Dermis microvascular lymphatic vessel endothelial cell (primary cell): ENCODE measurements around the gene APPBP2. TPM values are rescaled to one million over a fixed set of nuclear protein-coding genes. Genes with fewer than 3 reads are reported as not detected.
"Not testable (repeated sequence)": the region's sequence is repeated elsewhere in the genome, so short reads cannot be mapped to it uniquely, and the experiment has no call there.

ENCODE experiments used
- DNase-seq, 2 donors: peaks; one replicate each; pipeline versions ENCODE4 v3.0.0 to v3.0.0-alpha.2; 2010; ENCODE audit warnings: low read depth in 2 of 2
- total RNA-seq: library from RNA; depleted of rRNA; stranded (reverse); fragments of >200 nt; gene quantifications from 2 replicates; pipeline ENCODE4 v1.2.1, GENCODE V29; 2014

Gene APPBP2
- total RNA-seq, 1 donor from 2014 or later: 29.7 TPM

GRCh38 chr17:60496041-60496440, 30.0 kb downstream of the APPBP2 start:
- DNase-seq: no peak

DNA sequence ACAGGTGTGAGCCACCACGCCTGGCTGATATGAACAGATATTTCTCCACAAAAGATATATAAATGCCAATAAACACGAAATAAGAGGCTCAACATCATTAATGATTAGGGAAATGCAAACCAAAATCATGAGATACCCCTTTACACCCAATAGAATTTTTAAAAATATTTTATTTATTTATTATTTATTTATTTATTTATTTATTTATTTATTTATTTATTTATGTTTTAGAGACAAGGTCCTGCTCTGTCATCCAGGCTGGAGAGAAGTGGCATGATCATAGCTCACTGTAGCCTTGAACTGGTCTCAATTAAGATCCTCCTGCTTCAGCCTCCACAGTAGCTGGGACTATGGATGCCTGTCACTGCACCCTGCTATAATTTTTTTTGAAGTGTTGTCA, 30.8 kb downstream of the APPBP2 start:
- no peak for DNase-seq

GRCh38 chr17:60493847-60494321, 32.2 kb downstream of the APPBP2 start:
- no peak for DNase-seq

- no peak for DNase-seq
Measured at GRCh38 chr17:60491771-60492170, 34.3 kb downstream of the APPBP2 start.

DNA sequence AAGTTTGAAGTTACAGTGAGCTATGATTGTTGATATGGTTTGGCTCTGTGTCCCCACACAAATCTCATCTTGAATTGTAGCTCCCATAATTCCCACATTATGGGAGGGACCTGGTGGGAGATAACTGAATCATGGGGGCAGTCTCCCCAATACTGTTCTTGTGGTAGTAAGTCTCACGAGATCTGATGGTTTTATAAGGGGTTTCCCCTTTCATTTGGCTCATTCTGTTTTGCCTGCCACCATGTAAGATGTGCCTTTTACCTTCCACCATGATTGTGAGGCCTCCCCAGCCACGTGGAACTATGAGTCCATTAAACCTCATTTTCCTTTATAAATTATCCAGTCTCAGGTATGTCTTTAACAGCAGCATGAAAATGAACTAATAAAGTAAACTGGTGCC, 35.4 kb downstream of the APPBP2 start:
- DNase-seq: not testable (repeated sequence)

- no peak for DNase-seq
Measured at GRCh38 chr17:60481604-60482003, 44.4 kb downstream of the APPBP2 start.

DNA sequence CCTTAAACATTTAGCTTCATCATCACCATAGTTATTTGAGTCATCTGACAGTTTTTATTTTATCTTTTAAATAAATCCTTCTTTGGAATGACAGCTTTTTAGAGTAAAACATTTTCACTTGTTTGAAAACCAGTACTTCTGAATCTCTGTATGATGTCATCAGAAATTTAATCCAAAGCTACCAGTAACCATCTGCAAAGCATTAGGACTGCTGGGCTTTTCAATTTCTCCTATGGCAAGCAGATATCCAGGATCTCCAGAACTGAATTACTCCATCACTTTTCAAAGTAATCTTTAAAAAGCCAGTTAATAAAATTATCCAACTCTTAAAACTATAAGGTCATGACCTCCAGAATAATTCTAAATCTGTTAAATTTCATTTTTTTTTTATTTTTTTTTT, 52.3 kb downstream of the APPBP2 start:
- DNase-seq: no peak

GRCh38 chr17:60472449-60472848, 53.6 kb downstream of the APPBP2 start:
- no peak for DNase-seq

DNA sequence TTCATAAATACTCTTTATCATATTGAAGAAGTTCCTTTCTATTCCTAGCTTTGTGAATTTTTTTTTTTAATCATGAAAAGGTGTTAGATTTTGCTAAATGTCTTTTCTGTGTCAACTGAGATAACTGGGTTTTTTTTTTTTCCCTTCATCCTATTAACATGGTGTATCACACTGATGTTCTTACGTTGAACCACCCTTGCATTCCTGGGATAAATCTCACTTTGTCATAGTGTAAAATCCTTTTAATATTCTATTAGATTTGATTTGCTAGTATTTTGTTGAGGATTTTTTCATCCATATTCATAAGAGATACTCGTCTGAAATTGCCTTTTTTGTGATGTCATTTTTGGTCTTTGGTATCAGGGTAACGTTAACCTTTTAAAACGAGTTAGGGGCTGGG, 54.6 kb downstream of the APPBP2 start:
- DNase-seq: no peak

DNA sequence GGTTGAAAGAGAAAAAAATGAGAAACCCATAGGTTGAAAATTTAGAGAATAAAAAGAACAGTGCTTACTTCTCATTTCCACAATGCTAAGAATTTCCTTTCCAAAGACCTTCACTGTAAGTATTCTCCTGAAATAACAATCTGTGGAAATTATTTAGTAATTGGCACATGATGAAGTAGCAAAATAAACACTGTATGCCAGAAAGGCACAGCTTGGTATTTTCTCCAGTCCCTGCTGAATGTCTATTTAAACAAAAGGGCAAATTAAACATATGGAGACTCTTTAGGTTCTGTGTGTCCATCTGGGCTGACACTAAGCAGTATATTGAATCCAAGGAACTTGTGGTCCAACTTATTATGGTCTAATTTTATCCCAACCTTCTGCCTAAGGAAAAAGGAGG, 57.7 kb downstream of the APPBP2 start:
- peak; percentile 53 to 84 for DNase-seq

GRCh38 chr17:60464343-60464742, 61.7 kb downstream of the APPBP2 start:
- DNase-seq: no peak

DNA sequence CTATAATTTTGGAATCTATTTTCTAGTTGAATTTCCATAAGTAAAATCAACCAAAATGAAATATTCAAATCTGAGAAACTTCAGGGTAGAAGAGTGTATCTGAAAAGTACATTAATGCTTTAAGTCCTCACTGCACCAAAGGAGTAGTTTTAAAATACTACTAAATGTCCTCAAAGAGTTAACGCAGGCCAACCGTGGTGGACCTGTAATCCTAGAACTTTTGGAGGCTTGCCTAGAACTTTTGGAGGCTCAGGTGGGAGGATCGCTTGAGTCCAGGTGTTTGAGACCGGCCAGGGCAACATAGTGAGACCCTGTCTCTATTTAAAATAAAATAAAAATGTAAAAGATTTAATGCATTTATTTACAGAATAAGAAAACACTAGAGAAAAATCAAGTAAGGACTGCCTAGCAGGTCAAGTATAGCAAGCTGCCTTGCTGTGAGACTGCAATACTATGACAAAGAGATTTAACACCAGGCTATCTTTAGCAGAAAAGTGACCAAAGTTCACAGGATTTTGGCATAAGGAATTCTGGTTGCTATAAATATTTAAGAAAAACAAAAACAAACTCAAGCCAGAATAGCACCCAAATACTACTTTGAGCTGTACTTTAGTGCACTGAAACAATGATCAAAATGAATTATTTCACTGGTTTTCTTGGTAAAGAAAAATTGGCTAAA, 62.7 kb downstream of the APPBP2 start:
- DNase-seq: peak in 1 of 2 donors; percentile 12

- DNase-seq: no peak
Measured at GRCh38 chr17:60461584-60461983, 64.5 kb downstream of the APPBP2 start.

GRCh38 chr17:60457148-60457547, 68.9 kb downstream of the APPBP2 start:
- no peak for DNase-seq

DNA sequence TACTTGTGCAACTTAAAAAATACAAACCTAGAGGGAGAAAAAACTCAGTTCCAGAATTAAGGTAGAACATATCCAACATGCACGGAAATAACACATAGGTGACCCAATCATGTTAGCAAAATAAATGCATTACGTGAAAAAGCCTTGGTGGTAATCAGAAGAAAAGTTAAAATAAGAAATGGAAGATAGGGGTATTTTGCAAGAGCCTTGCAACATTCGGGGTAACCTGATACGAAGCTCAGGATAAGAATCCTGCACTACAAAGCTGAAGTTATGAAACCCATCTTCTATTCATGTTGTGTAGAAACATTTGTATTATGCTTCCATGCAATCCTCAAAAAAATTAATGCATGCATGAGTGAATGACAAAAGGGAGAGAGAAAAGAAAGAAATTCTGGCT, 70.7 kb downstream of the APPBP2 start:
- DNase-seq: no peak

GRCh38 chr17:60451965-60452364, 74.1 kb downstream of the APPBP2 start:
- no peak for DNase-seq

DNA sequence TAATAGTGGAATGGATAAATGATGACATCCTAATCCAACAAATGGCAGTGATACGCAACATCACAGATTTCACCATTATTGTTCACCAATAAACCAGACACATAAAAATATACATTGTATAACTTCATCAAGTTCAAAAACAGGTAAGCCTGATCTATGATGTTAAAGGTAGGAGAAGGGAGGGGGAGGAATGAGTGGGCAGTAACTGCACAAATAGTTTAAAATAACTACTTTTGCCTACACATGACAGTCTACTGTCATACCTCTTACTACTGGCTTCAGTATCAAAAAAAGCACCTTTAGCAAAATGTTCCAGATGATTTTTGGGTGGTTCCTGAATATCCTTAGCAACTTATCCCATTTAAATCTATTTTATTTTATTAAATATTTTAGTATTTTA, 75.0 kb downstream of the APPBP2 start:
- no peak for DNase-seq

GRCh38 chr17:60447375-60447774, 78.7 kb downstream of the APPBP2 start:
- no peak for DNase-seq

- no peak for DNase-seq
Measured at GRCh38 chr17:60445144-60445543, 80.9 kb downstream of the APPBP2 start.

GRCh38 chr17:60443713-60444112, 82.3 kb downstream of the APPBP2 start:
- DNase-seq: no peak

DNA sequence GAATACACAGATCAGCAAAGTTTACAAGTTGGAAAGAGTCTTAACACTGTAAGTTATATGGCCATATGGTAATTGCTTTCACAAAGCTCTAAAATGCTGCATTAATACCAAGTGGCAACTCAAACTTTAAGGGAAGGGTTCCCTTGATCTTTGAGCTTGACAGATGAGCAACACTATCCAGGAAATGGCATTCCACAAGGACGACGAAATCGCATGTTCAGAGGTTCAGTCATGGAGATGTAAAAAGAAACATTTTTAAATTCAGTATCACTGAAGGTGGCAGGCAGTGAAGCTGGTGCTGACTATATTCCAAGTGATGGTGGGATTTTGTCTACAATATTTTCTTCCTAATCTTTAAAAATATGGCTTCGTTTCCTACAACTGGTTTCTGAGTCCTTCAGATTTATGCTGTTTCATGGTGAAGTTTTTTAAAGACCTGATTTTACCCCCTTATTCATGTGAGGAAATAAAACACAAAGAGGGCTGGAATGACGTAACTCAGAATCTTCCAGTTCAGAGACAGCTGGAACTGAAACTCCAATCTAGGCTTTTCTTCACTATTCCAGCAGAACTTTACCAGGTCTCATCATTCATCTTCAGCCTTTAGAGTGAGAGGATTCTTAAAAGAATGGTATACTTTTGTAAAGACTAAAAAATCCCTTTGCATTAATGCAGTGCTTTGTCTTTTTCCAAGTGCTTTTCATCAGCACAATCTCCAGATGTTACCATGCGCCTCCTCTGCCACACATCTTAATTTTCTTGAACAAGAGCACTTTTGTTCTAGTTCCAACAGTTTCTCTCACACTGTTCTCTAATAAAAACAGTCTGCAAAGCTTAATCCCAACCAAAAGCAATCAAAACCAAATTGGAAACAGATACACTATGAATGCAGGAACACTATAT, 83.5 kb downstream of the APPBP2 start:
- no peak for DNase-seq

DNA sequence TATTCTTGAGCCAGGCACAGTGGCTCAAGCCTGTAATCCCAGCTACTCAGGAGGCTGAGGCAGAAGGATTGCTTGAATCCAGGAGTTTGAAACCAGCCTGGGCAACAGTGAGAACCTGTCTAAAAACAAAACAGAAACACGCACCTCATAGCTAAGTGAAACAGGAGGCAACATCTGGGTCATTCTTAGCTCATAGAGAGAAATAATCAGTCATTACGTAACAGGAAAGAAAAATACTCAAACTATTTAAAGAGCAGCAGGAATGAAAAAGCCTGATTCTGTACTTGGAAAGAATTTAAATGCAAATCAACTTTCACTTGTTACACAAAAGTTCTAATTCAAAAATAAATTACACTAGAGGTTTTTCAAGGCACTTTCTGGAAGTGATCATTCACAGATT, 86.5 kb downstream of the APPBP2 start:
- peak; percentile 18 to 40 for DNase-seq

DNA sequence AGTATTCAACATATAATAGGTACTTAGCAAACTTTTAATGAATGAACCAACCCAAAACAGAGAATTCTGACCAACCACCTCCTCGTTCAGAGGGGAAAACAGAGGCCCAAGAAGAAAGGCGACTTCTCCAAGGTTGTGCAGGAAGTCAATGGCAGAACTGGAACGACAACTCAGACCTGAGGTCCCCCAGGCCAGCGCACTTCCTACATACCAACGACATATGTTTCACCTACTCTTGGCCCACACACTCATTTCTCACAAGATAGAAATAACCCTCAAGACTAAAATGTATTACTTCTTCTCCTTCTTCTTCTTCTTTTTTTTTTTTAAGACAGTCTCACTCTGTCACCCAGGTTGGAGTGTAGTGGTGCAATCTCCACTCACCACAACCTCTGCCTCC, 89.4 kb downstream of the APPBP2 start:
- DNase-seq: no peak
